Measurements from ENCODE around the gene NPAS3. TPM values are rescaled to one million over a fixed set of nuclear protein-coding genes. Genes with fewer than 3 reads are reported as not detected.

Gene NPAS3
- total and polyA plus RNA-seq, 2 of the 8 experiments (the other 6 are each of a cell fraction or from before 2014, with no cell fraction given), result 0.11 to 0.60 TPM

GRCh38 chr14:32950584-32950983 lies 11.9 kb downstream of the NPAS3 start:
- no peak overlapping the region for H2AFZ ChIP-seq (ENCODE audit: low read length)
- H2AK5ac ChIP-seq (ENCODE audit: low read depth, low read length), result no peak overlapping the region
- no peak overlapping the region for H2BK12ac ChIP-seq (ENCODE audit: low read depth, low read length)
- H3K23ac ChIP-seq (ENCODE audit: insufficient read length), result no peak overlapping the region
- H2BK20ac ChIP-seq (ENCODE audit: low read length), result no peak overlapping the region
- no peak overlapping the region for H3K9ac ChIP-seq (replicated peaks in 1 of 4; ENCODE audit: extremely low read depth in 1 of 4, low read depth in 3 of 4, low read length in 3 of 4)
- H4K5ac ChIP-seq (ENCODE audit: insufficient read length, low read depth, low read length), result no peak overlapping the region
- H3K4me3 ChIP-seq (ENCODE audit: extremely low read depth in 1 of 4, insufficient read depth in 2 of 4, low read depth in 3 of 4, low read length in 4 of 4), result no peak overlapping the region
- ChIA-PET CTCF (ENCODE audit: partially characterized antibody) (no interaction called here), POLR2A (ENCODE audit: partially characterized antibody) (interaction anchor here (0.9 kb wide), 1 partner anchor 11 kb away, joined by 3 read pairs; the partner anchor contains the start of gene NPAS3)
- H3K4me2 ChIP-seq (ENCODE audit: insufficient read depth in 1 of 2, low read depth in 2 of 2, low read length in 2 of 2), result no peak overlapping the region
- DNase-seq (ENCODE audit: low read depth in 1 of 2, low spot score in 2 of 2), result no peak
- H2BK15ac ChIP-seq (ENCODE audit: low read length), result no peak overlapping the region
- H3K9me3 ChIP-seq (ENCODE audit: insufficient read depth in 2 of 2, low read depth in 1 of 2, low read length in 1 of 2), result no peaks in the 10 kb centered on the region
- H3K27me3 ChIP-seq (replicated peaks in 1 of 4; ENCODE audit: control insufficient read depth in 3 of 4, extremely low read depth in 1 of 4, insufficient read depth in 3 of 4, low read length in 3 of 4), result no peaks in the 10 kb centered on the region
- H2BK5ac ChIP-seq (ENCODE audit: low read depth, low read length), result no peak overlapping the region
- H3K14ac ChIP-seq (ENCODE audit: insufficient read length), result no peak overlapping the region
- no peak overlapping the region for H3K4ac ChIP-seq (replicated peaks; ENCODE audit: insufficient read length, low read depth, low read length)
- TF ChIP-seq, protein P1, sequence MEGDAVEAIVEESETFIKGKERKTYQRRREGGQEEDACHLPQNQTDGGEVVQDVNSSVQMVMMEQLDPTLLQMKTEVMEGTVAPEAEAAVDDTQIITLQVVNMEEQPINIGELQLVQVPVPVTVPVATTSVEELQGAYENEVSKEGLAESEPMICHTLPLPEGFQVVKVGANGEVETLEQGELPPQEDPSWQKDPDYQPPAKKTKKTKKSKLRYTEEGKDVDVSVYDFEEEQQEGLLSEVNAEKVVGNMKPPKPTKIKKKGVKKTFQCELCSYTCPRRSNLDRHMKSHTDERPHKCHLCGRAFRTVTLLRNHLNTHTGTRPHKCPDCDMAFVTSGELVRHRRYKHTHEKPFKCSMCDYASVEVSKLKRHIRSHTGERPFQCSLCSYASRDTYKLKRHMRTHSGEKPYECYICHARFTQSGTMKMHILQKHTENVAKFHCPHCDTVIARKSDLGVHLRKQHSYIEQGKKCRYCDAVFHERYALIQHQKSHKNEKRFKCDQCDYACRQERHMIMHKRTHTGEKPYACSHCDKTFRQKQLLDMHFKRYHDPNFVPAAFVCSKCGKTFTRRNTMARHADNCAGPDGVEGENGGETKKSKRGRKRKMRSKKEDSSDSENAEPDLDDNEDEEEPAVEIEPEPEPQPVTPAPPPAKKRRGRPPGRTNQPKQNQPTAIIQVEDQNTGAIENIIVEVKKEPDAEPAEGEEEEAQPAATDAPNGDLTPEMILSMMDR (IDR thresholded peaks at IDR 0.05; ENCODE audit: control extremely low read depth in 1 of 3, insufficient read depth in 1 of 3, low read depth in 1 of 3, low read length in 3 of 3), result no peak
- no peak for TF ChIP-seq HDAC6 (IDR thresholded peaks at IDR 0.05; ENCODE audit: low read depth, low read length)
- TF ChIP-seq NANOG (IDR thresholded peaks at IDR 0.05; ENCODE audit: insufficient read depth, low read depth, low read length, poor library complexity, severe bottlenecking), result no peak
- TF ChIP-seq BCL11A (IDR thresholded peaks at IDR 0.05; ENCODE audit: low read depth in 2 of 2, low read length in 2 of 2), result no peak
- TF ChIP-seq TCF12 (IDR thresholded peaks at IDR 0.05; ENCODE audit: low read depth, low read length), result no peak
- TF ChIP-seq RFX5 (IDR thresholded peaks at IDR 0.05; ENCODE audit: borderline replicate concordance, low read depth, low read length), result no peak
- TF ChIP-seq MAX (IDR thresholded peaks at IDR 0.05), result no peak
- TF ChIP-seq CHD1 (IDR thresholded peaks at IDR 0.05; ENCODE audit: low read depth, low read length), result no peak
- no peak for TF ChIP-seq CHD2 (IDR thresholded peaks at IDR 0.05; ENCODE audit: low read length)
- TF ChIP-seq YY1 (IDR thresholded peaks at IDR 0.05; ENCODE audit: low read depth, low read length), result no peak
- TF ChIP-seq ASH2L (IDR thresholded peaks at IDR 0.05; ENCODE audit: low read length), result no peak
- H3K23me2 ChIP-seq (ENCODE audit: low read depth, low read length), result no peaks in the 10 kb centered on the region
- H3K79me2 ChIP-seq (ENCODE audit: control insufficient read depth in 1 of 2, insufficient read depth in 2 of 2, low read length in 2 of 2), result no peaks in the 10 kb centered on the region
- H4K8ac ChIP-seq (ENCODE audit: extremely low read depth, insufficient read depth, low read length), result no peak overlapping the region
- H3K36me3 ChIP-seq (ENCODE audit: control insufficient read depth in 2 of 4, insufficient read depth in 4 of 4, low read length in 3 of 4), result no peaks in the 10 kb centered on the region
- WGBS, 2 experiments (ENCODE audit: extremely low coverage in 1 of 2, insufficient coverage in 1 of 2, insufficient read length in 1 of 2, insufficient replicate concordance in 2 of 2, low coverage in 1 of 2, low lambda C conversion rate in 2 of 2, missing lambda C conversion rate in 1 of 2), result 88% methylated on average over 2 of the region's 2 CpGs; no CpG with 5 or more reads in 1 of the 2 experiments
- H2BK120ac ChIP-seq (replicated peaks; ENCODE audit: low read depth, low read length), result no peak overlapping the region
- no peaks in the 10 kb centered on the region for H3K4me1 ChIP-seq (replicated peaks in 1 of 4; ENCODE audit: control insufficient read depth in 3 of 4, insufficient read depth in 4 of 4, low read length in 3 of 4)
- no peak overlapping the region for H3K27ac ChIP-seq (ENCODE audit: low read depth, low read length)
- H3K79me1 ChIP-seq (ENCODE audit: low read depth, low read length), result no peaks in the 10 kb centered on the region
- H3K18ac ChIP-seq (ENCODE audit: extremely low read depth, low read length), result no peak overlapping the region
- H4K91ac ChIP-seq (replicated peaks; ENCODE audit: insufficient read length, low read length), result no peak overlapping the region
- H3K56ac ChIP-seq (replicated peaks; ENCODE audit: insufficient read length, low read depth, low read length), result no peak overlapping the region
- no peak for FAIRE-seq
- no peaks in the 10 kb centered on the region for H4K20me1 ChIP-seq (replicated peaks in 1 of 2; ENCODE audit: control insufficient read depth in 1 of 2, insufficient read depth in 2 of 2, low read length in 2 of 2)

Data from H1 (cell line).